ENCODE results near the gene CD6. TPM values are rescaled to one million over a fixed set of nuclear protein-coding genes. Genes with fewer than 3 reads are reported as not detected.

The CD6 gene
- total and polyA plus RNA-seq, 10 donors: 10.9 to 47.6 (median 21.2) TPM

DNA sequence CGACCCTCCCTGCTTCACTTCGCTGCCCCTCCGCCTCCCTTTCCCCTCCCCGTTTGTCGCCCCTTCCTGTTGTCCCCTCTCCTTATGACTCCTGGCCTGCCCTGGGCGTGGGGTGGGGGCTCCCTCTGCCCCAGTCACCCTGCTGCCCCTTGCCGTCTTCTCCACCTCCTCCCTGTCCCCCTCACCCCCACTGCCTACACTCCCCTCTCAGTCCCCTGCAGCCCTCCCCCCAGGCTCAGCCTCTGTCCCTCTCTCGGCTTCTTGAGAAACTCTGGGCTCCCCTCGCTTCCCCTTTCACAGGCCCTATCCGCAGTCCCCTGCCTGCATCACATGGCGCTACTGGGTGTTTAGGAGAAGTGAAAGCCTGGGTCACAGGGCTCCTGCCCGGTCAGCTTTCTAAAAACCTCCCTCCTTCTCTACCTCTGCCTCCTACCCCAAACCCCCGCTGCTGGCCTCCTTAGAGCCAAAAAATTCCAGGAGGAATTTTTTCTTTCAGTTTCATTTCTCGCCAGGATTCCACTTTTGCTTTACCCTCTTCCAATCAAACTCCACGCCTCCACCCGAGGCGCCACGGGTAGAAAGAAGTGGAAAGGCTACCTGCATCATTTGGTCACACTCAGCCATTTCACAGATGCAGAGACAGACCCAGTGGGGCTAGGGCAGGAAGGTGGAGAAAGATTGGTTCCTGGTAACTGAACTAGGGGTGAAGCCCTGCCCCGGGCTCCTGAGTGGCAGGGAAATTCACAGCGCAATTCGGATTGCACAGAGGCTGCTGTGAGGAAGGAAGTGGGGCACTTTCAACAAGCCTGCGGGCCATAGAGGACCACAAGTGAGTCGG lies 19.4 kb upstream of the CD6 start, which contains the start of gene SLC15A3:
Gene SLC15A3 (minus strand): TSS at position 273 of the 838 bp plus-strand sequence. CDS start 625 bp downstream, outside the sequence.
- peaks cover 15 to 87% (median 66%) of the 10 kb centered on the region in 6 donors for H3K4me1 ChIP-seq
- peaks cover 0 to 6% (median 0%) of the 10 kb centered on the region in 7 donors for H3K27me3 ChIP-seq (replicated peaks in 1 of 7)
- H3K27ac ChIP-seq: peak within 1 kb of the TSS; percentile 84 to 98 (median 92)
- intact Hi-C loops (cut with DNase I; ENCODE audit: low total_unique reads): no loop called here
- TF ChIP-seq POLR2A (IDR thresholded peaks at IDR 0.05) (peak in 1 of 3 donors; percentile 48), POLR2AphosphoS5 (IDR thresholded peaks at IDR 0.05) (peak; percentile 74 to 84 (median 76))
- TF ChIP-seq, protein P1, sequence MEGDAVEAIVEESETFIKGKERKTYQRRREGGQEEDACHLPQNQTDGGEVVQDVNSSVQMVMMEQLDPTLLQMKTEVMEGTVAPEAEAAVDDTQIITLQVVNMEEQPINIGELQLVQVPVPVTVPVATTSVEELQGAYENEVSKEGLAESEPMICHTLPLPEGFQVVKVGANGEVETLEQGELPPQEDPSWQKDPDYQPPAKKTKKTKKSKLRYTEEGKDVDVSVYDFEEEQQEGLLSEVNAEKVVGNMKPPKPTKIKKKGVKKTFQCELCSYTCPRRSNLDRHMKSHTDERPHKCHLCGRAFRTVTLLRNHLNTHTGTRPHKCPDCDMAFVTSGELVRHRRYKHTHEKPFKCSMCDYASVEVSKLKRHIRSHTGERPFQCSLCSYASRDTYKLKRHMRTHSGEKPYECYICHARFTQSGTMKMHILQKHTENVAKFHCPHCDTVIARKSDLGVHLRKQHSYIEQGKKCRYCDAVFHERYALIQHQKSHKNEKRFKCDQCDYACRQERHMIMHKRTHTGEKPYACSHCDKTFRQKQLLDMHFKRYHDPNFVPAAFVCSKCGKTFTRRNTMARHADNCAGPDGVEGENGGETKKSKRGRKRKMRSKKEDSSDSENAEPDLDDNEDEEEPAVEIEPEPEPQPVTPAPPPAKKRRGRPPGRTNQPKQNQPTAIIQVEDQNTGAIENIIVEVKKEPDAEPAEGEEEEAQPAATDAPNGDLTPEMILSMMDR (IDR thresholded peaks at IDR 0.05 in 8 of 11, conservative IDR thresholded peaks at IDR 0.05 in 3 of 11): no peak
- 6 to 10% (median 6%) methylated on average over 23 of the region's 23 CpGs for WGBS, 5 donors
- peak within 1 kb of the TSS; percentile 41 to 88 (median 66) for H3K4me3 ChIP-seq
- H3K9me3 ChIP-seq: no peaks in the 10 kb centered on the region
- DNase-seq: peak; percentile 95
- peaks cover 0 to 19% (median 2%) of the 10 kb centered on the region in 6 donors for H3K36me3 ChIP-seq

DNA sequence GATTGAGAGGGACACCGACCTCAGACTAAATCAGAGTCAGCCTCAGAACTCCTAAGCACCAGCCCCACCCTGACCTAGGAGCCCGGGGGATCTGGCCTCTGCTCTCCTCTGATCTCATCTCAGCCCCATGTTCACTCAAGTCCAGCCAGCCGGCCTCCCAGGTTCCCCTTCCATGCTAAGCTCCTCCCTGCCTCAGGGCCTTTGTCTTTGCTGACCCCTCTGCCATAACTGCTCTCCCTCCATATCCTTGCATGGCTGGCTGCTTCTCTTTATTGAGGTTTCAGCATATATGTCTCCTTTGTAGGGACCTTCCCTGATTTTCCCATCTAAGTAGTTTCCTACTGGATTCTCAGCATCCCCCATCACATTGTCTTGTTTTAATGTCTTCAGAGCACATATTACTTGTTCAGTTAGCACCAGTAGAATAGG lies 18.7 kb upstream of the CD6 start:
- H3K27ac ChIP-seq: peak overlapping the region; percentile 84 to 98 (median 92)
- no peak for DNase-seq
- intact Hi-C loops (cut with DNase I; ENCODE audit: low total_unique reads): no loop called here
- peaks cover 15 to 81% (median 60%) of the 10 kb centered on the region in 6 donors for H3K4me1 ChIP-seq
- 6 to 18% (median 10%) methylated on average over 3 of the region's 3 CpGs for WGBS, 5 donors
- TF ChIP-seq, protein P1 (IDR thresholded peaks at IDR 0.05 in 8 of 11, conservative IDR thresholded peaks at IDR 0.05 in 3 of 11): no peak
- H3K36me3 ChIP-seq: peaks cover 0 to 12% (median 0%) of the 10 kb centered on the region in 6 donors
- peaks cover 0 to 6% (median 0%) of the 10 kb centered on the region in 7 donors for H3K27me3 ChIP-seq (replicated peaks in 1 of 7)
- H3K9me3 ChIP-seq: no peaks in the 10 kb centered on the region
- H3K4me3 ChIP-seq: peak overlapping the region in 7 of 8 donors; percentile 57 to 88 (median 67)

DNA sequence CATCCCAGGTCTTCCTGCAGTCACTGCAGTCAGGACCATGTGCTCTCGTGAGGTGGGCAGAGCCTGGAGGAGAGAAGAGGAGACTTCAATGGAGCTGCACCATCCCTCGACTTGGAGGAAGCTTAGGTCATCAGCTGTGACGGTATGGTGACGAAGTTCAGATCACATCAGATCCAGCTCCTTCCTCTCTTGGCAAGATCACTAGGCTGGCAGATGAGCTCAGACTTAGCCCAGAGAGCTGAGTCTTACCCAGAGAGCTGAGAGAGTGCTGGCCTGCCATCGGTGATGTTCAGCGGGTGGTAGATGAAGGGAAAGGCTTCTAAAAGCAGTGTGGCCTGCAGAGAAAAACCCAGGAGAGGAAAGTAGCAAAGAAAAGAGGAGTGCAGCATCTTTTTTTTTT lies 17.7 kb upstream of the CD6 start:
- H3K4me3 ChIP-seq: peak overlapping the region in 1 of 8 donors; percentile 88
- peaks cover 0 to 2% (median 0%) of the 10 kb centered on the region in 6 donors for H3K36me3 ChIP-seq
- intact Hi-C loops (cut with DNase I; ENCODE audit: low total_unique reads): no loop called here
- no peaks in the 10 kb centered on the region for H3K9me3 ChIP-seq
- peaks cover 15 to 71% (median 52%) of the 10 kb centered on the region in 6 donors for H3K4me1 ChIP-seq
- peaks cover 0 to 6% (median 0%) of the 10 kb centered on the region in 7 donors for H3K27me3 ChIP-seq (replicated peaks in 1 of 7)
- 55 to 84% (median 65%) methylated on average over 6 of the region's 6 CpGs for WGBS, 5 donors
- DNase-seq: peak; percentile 74
- peak overlapping the region; percentile 27 to 98 (median 92) for H3K27ac ChIP-seq
- TF ChIP-seq POLR2A (IDR thresholded peaks at IDR 0.05) (no peak), POLR2AphosphoS5 (IDR thresholded peaks at IDR 0.05) (peak in 1 of 3 donors; percentile 53)

DNA sequence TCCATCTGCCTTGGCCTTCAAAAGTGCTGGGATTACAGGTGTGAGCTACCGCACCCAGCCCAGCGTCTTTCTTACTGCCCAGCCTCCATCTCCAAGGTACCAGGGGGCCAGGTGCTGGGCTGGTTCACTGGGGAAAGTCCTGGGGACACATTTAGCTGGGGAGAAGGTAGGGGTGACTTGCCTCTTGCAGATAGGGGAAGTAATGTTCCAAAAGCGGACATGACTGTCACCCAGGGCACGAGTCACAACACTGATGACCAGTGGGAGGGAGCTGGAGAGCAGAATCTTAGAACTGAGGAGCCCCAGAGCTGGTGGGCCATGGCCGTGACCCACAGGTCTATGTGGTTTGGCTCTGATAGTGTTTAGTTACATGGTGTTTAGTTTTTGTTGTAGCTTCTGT lies 17.1 kb upstream of the CD6 start:
- Histone ChIP-seq H3K4me1 (peaks cover 15 to 64% (median 46%) of the 10 kb centered on the region in 6 donors), H3K4me3 (peak overlapping the region in 1 of 8 donors; percentile 88), H3K27me3 (replicated peaks in 1 of 7) (peaks cover 0 to 6% (median 0%) of the 10 kb centered on the region in 7 donors), H3K9me3 (no peaks in the 10 kb centered on the region), H3K36me3 (no peaks in the 10 kb centered on the region), H3K27ac (peak overlapping the region in 7 of 8 donors; percentile 44 to 98 (median 92))
- peak; percentile 83 for DNase-seq
- intact Hi-C loops (cut with DNase I; ENCODE audit: low total_unique reads): no loop called here
- 59 to 72% (median 62%) methylated on average over 5 of the region's 5 CpGs for WGBS, 5 donors
- peak in 1 of 3 donors; percentile 56 for TF ChIP-seq POLR2AphosphoS5 (IDR thresholded peaks at IDR 0.05)
- TF ChIP-seq, protein P1 (IDR thresholded peaks at IDR 0.05 in 8 of 11, conservative IDR thresholded peaks at IDR 0.05 in 3 of 11): no peak
